Brain microvascular endothelial cell (primary cell): ENCODE data around the gene COL25A1.

Source experiments
- DNase-seq: peaks from one replicate; pipeline ENCODE4 v3.0.0-alpha.2; 2020
- H3K27ac ChIP-seq: fragments of 250-450 bp; sonication (Bioruptor Pico); 2 replicates; pipeline ENCODE4 v1.5.1; 2020; ENCODE audit warnings: mild to moderate bottlenecking, moderate library complexity
- H3K27me3 ChIP-seq: fragments of 250-450 bp; sonication (Bioruptor Pico); replicated peaks from 2 replicates; pipeline ENCODE4 v1.5.1; 2020; ENCODE audit warnings: mild to moderate bottlenecking
- H3K36me3 ChIP-seq: fragments of 250-450 bp; sonication (Bioruptor Pico); replicated peaks from 2 replicates; pipeline ENCODE4 v1.5.1; 2020; ENCODE audit warnings: mild to moderate bottlenecking
- H3K4me3 ChIP-seq: 2 replicates; pipeline ENCODE4 v1.5.1; 2011; ENCODE audit warnings: low read depth, mild to moderate bottlenecking, control low read depth, low read length, moderate library complexity
- in situ Hi-C: cut with HindIII; loops from 2 replicates; pipeline ENCODE4 v1.10.0; 2017; ENCODE audit warnings: low sequenced_read_pairs, low pct_ligation_motif_present
- TF ChIP-seq, protein P1 (sequence below): IDR thresholded peaks from 2 replicates; pipeline ENCODE4 v1.5.1; 2011; ENCODE audit warnings: low read depth, mild to moderate bottlenecking, moderate library complexity, low read length, control low read depth, inconsistent platforms; ENCODE audit errors: missing control alignments

The COL25A1 gene

DNA sequence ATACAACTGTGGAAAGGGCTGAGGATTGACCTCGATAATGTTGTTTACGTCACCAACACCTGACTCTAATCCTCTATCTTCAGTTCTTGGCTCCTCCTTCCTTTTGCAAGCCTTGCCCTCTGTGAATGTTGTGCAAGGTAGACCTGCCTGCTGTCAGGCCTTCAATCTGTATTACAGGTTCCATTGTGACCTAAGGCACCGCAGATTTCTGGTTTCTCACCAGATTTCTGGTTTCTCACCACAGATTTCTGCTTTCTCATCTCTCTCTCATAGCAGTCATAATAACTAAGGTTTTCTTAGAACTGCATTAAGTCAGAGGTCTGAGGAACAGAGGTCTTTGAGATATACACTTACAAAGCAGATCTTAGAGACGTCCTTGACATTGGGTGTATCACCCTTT is 488.1 kb downstream of the COL25A1 start:
- TF ChIP-seq, protein P1, sequence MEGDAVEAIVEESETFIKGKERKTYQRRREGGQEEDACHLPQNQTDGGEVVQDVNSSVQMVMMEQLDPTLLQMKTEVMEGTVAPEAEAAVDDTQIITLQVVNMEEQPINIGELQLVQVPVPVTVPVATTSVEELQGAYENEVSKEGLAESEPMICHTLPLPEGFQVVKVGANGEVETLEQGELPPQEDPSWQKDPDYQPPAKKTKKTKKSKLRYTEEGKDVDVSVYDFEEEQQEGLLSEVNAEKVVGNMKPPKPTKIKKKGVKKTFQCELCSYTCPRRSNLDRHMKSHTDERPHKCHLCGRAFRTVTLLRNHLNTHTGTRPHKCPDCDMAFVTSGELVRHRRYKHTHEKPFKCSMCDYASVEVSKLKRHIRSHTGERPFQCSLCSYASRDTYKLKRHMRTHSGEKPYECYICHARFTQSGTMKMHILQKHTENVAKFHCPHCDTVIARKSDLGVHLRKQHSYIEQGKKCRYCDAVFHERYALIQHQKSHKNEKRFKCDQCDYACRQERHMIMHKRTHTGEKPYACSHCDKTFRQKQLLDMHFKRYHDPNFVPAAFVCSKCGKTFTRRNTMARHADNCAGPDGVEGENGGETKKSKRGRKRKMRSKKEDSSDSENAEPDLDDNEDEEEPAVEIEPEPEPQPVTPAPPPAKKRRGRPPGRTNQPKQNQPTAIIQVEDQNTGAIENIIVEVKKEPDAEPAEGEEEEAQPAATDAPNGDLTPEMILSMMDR: no peak
- Histone ChIP-seq H3K27ac (no peak overlapping the region), H3K36me3 (no peaks in the 10 kb centered on the region), H3K27me3 (no peaks in the 10 kb centered on the region), H3K4me3 (no peak overlapping the region)
- DNase-seq: no peak
- in situ Hi-C loops: no loop called here

DNA sequence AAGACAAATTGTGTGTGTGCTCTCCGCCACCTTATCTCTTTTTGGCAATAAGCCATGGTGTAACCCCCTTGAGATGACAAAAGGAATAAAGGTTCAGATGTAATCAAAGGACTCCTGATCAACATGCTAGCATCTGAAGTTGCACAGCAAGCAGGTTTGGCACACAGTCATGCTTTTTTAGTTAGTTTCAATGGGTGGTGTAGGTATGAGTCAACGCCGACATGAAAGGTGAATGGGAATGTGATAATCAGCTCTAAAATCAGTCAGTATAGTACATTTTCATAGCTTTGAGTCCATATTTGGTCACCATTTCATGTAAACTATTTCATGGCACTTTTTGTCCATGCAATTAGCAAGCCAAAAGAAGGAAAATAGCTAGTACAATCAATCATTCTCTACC is 489.2 kb downstream of the COL25A1 start:
- TF ChIP-seq, protein P1: no peak
- DNase-seq: no peak

DNA sequence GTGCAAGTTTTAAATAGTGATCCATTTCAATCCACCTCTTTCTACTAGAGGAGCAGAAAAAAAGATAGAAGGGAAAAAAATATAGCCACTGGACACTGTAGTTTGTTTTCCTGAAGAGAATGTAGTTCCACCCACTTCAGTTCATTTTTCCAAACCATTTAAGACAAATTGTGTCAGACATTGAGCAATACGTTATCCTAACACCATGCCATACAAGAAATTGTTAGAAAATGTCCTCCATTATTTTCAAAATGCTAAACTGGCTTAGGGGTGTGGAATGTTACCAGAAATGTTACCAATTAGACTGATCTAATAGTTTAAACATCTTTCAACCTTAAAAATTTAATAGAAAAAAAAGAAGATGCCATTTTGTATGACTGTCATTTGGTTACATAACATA is 491.0 kb downstream of the COL25A1 start:
- no peak overlapping the region for H3K27ac ChIP-seq
- no peaks in the 10 kb centered on the region for H3K36me3 ChIP-seq
- H3K27me3 ChIP-seq: no peaks in the 10 kb centered on the region
- H3K4me3 ChIP-seq: no peak overlapping the region
- DNase-seq: no peak
- TF ChIP-seq, protein P1: no peak
- in situ Hi-C loops: no loop called here

More for the DNA sequence above, 489.2 kb downstream of the COL25A1 start:
- no peaks in the 10 kb centered on the region for H3K36me3 ChIP-seq
- H3K27ac ChIP-seq: no peak overlapping the region
- H3K4me3 ChIP-seq: no peak overlapping the region
- H3K27me3 ChIP-seq: no peaks in the 10 kb centered on the region
- in situ Hi-C loops: no loop called here

DNA sequence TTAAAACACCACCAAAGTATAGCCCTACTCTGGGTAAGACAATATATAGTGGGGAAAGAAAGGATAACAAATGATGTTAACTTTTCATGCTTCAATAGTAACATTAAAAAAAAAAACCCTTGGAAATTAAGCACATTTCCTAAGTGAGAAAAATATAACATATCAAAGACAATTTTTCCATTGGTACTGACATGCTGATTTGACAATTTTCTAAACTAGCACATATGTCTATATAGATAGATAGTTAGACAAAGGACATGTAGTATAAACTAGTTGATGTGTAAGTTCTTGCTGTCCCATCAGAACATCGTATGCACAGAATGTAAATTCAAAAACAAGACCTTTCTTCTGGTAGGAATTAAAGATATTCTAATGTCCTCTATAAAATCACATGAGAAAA is 492.4 kb downstream of the COL25A1 start:
- no peak for DNase-seq
- Histone ChIP-seq H3K27me3 (no peaks in the 10 kb centered on the region), H3K36me3 (no peaks in the 10 kb centered on the region), H3K27ac (no peak overlapping the region), H3K4me3 (no peak overlapping the region)
- TF ChIP-seq, protein P1: no peak
- in situ Hi-C loops: no loop called here

DNA sequence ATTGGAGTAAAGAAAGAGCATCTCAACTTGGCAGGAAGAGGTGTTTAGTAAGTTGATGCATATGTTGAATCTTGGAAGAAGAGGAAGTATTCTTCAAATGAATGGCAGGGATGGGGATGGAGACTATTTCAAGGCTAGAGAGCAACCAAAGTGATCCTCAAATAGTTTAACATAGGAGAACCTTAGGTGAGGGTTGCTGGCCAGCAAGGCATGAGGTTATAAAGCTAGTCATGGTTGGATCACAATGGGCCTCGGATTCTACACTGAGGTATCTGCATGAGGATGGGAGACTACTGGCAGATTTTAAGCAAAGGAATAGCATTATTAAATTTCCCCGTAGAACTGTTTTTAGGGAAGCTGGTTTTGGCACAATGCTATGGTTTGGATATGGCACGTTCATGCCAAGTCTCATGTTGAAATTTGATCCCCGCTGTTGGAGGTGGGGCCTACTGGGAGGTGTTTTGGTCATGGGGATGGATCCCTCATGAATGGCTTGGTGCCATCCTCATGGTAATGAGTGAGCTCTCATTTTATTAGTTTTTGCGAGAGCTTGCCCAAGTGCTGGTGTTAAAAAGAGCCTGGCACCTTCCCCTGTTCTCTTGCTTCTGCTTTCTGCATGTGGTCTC is 497.7 kb downstream of the COL25A1 start:
- no peak for DNase-seq
- in situ Hi-C loops: no loop called here
- Histone ChIP-seq H3K36me3 (no peaks in the 10 kb centered on the region), H3K4me3 (no peak overlapping the region), H3K27me3 (no peaks in the 10 kb centered on the region), H3K27ac (no peak overlapping the region)
- TF ChIP-seq, protein P1: no peak

DNA sequence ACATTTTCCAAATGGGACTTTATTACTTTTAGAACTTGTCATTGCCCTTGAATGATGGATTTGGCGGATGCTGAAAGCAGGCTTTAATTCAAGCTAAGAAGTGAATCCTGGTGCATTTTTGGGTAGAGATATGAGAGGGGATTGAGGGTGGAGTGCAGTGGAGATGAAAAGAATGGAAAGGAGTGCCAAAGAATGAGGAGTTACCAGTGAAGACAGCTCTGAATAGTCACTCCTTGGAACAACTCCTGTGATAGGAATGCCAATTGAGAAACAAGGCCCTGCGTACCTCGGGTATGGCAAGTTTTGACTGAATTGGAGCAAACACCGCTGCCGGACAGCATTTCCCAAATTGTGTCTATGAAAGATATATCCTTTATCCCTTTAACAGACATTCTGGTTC is 503.2 kb downstream of the COL25A1 start:
- H3K36me3 ChIP-seq: no peaks in the 10 kb centered on the region
- in situ Hi-C loops: no loop called here
- H3K4me3 ChIP-seq: no peak overlapping the region
- no peak overlapping the region for H3K27ac ChIP-seq
- TF ChIP-seq, protein P1: no peak
- no peak for DNase-seq
- H3K27me3 ChIP-seq: no peaks in the 10 kb centered on the region
